Measurements from ENCODE around the gene ROM1.
A peak's percentile ranks its signal among the peaks of the same experiment; 100 is the strongest.

The ROM1 gene

DNA sequence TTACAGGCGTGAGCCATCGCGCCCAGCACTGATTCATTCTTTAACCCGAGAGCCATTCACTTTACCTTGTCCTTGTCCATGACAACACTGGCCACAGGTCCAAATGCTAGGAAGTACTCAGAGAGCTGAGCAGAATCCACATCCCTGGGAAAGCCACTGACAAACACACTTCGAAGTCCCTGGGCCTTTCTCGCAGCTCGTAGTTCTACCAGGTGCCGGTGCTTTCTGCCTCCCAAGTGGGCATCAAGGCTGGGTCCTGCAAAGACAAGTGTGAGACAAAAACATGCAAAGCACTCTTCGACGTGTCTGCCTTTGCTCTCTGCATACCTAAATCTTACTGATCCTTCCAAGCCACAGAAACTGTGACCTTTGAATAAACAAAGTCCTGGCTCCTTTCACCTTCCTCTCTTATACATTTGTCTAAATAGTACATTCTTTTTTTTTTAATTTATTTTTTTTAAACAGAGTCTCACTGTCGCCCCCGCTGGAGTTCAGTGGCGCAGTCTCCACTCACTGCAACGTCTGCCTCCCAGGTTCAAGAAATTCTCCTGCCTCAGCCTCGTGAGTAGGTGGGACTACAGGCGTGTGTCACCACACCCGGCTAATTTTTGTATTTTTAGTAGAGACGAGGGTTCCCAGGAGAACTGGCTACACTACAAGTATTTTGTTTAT, 24.0 kb upstream of the ROM1 start:
- DNase-seq (ENCODE audit: low spot score) = no peak

DNA sequence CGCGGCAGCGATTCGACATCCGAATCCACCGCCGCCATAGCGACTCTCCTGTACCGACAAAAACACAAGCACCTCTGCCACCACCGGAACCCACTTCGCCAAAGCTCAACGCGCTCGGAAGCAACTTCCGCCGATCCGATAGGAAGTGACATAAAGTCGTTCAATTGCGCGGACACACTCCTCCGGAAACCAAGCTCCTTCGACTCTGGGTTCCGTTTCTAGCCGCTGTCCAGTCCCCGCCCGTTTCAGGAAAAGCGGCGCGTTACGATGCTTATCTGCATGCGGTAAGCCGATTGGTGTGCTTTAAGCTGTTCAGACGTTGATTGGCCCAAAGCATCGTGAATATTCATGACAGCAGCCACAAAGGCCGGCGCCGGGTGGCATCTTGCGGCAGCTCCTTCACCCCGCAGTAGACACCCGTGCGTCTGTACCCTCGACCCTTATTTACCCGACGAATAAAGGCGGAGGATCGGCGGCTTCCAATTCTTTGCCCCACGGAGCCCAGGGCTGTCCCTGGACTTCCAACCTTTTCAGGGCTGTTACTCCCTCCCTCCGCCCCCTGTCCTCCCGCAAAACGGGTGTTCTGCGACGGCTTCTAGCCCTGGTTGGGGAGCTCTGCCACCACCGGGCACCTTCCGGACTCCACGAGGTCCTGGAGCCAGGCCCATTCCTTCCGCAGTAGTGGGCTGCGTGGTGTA, 21.5 kb upstream of the ROM1 start, which contains the start of gene TUT1:
Gene TUT1 (minus strand): TSS at position 76 of the 698 bp plus-strand sequence. CDS start 38 bp downstream, at position 38.
- DNase-seq (ENCODE audit: low spot score) = peak; percentile 96

GRCh38 chr11:62592146-62592815, 20.8 kb upstream of the ROM1 start:
- DNase-seq (ENCODE audit: low spot score) = no peak

GRCh38 chr11:62592989-62593421, 20.1 kb upstream of the ROM1 start:
- no peak for DNase-seq (ENCODE audit: low spot score)

- DNase-seq (ENCODE audit: low spot score) = peak; percentile 74
Measured at GRCh38 chr11:62593434-62594044, 19.5 kb upstream of the ROM1 start.

DNA sequence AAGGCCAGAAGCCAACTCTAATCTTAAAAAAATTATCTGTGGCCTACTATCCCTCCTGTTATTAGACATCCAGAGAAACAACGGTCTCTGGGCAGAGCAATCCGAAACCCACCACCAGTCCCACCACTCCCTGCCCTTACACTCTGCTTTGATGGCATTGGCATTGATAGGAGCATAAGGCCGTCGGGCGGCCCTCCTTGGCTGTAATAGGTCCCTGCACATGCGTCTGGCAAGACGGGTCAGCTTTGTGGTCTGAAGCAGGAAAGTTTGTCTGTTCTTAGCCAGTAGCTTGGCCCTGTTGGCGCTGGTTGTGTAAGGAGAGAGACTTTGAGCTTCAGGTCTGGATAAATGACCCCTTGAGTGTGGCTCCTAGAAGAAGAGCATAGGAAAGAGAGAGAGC, 17.9 kb upstream of the ROM1 start:
- no peak for DNase-seq (ENCODE audit: low spot score)

DNA sequence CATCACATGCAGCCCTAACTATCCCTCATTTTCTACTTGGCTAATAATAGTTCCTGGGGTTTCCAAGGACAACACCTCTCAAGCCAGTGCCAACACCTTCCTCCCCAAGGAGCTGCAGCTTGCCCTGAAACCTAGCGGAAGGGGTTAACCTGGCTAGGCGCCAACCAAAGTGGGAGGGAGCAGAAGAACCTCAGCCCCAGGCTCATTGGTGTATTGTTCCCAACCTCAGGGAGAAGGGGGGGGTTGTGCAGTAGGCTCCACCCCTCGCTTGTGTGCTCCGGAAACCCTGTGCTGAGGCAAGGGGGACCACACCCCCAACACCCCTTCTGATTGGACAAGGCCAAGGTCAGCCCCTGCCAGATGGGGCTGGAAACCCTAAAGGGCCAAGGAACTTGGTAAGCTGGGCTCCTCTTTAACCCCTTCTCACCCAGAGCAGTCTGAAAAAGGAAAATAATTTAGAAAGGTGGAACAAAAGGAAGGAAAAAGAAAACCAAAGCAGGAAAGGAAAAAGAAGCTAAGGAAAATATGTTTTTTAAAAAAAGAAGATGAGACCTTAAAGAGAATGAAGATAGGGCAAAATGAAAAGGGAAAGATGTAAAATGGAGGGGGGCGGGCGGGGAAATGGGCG, 13.9 kb upstream of the ROM1 start:
- peak; percentile 99 for DNase-seq (ENCODE audit: low spot score)

DNA sequence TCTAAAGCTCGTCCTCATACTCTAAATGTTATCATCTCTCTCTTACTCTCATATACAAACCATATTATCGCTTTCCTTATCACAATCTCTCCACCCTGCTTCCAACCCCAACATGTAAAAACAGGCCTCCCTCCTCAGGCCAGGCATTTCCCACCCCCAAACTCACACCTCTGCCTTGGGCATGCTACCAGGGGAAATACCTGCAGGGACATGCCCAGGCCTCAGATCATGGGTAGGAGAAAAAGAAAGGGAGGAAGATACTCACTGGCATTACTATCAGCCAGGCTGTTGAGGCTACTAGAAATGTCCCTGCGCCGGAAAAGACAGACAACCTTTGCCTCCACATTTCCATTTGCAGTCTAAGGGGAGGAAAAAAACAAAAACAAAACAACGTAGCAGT, 13.2 kb upstream of the ROM1 start:
- no peak for DNase-seq (ENCODE audit: low spot score)

DNA sequence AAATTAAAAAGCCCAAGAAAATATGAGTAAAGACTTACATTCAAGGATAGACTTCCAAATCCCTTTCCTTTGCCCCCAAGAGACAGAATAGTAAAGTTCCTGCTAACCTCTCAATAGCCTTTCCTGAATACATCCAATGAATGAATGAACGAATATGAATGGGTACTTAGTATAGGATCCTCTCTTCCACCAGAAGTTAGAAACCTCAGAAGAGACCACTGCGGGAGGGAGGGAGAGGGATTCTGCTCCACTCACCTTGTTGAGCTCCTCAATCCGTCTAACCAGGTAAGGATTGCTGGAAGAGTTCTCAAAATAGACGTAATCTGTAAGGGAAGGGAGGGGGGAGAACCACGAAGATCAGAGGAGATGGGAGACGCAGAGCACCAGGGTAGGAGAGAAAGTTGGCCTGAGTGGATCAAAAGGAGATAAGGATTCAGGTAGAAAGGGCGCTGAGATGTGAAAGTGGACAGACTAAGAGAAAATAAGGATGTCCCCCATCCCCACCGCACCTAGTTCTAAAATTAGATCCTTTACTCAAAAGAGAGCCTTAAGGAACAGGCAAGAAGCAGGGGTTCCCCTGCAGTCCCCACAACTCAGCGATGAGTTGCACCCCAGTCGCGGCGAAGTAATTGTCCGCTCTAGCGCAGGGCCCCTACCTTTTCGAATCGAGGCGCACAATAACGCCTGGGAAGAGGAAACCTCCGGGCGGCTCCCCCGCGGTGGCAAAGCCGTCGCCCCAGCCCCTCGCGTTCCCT, 12.5 kb upstream of the ROM1 start:
- DNase-seq (ENCODE audit: low spot score) = no peak

GRCh38 chr11:62601122-62601371, 12.0 kb upstream of the ROM1 start:
- DNase-seq (ENCODE audit: low spot score) = peak; percentile 52

DNA sequence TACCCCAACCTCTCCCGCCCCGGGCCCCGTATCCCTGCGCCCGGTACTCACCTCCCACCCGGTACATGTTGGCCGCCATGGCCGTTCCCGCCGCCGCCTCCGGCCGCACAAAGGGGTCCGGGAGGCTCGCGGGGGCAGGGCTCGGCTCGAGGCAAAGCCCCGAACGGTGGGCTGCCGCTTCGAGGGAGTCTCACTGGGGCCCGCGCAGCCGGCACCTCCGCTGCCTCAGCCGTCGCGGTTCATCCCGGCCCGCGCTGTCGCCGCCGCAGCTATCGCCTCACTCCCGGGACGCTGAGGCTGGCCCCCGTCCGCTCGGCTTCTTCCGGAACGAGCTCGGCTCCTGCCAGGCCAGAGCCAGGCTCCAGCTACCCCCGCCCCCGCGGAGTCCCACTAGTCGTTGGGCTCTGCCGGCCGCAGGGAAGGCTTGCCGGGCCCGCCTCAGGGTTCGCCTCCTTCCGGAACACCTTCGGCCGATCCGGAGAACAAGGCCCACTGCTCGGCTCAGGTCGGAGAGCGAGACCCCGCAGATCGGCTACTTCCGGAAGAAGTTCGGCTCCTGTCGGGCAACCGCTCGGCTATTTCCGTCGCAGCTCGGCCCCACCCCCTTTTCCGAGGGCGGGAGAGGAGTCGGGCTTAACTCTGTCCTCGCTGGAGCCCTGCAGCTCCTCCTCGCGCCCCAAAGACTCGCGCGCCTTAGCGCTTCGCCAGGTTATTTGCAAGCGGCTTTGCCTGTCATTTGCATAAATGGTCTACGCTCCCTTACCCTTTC, 11.5 kb upstream of the ROM1 start, which contains the start of gene MTA2:
Gene MTA2 (minus strand): TSS at position 494 of the 769 bp plus-strand sequence. CDS start 415 bp downstream, at position 79.
- DNase-seq (ENCODE audit: low spot score) = peak; percentile 94

GRCh38 chr11:62602141-62603071, 10.7 kb upstream of the ROM1 start:
- DNase-seq (ENCODE audit: low spot score) = peak; percentile 81

- DNase-seq (ENCODE audit: low spot score) = no peak
Measured at GRCh38 chr11:62603072-62603408, 10.0 kb upstream of the ROM1 start.

DNA sequence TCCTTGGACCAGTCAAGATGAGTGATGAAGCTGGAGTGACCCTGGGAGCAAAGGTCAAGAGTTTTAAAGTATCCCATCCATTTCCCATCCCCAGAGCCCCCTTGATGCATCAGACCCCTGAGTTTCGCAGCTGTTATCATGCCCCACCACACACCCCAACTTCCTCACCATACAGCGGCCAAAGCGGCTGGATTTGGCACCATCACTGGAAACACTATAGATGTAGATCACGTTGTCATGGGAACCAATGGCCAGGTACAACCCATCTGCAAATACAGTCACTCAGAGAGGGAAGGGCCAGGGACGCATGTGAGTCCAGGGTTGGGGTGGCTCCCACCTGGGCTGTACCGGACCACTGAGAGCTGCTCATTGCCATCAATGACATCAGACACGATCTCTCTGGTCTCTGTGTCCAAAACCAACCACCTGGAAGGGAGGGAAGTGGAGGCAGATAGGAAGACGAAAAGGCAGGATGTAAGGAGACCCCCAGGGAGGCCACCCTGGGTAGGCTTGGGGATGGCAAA, 9.2 kb upstream of the ROM1 start:
- DNase-seq (ENCODE audit: low spot score) = no peak

DNA sequence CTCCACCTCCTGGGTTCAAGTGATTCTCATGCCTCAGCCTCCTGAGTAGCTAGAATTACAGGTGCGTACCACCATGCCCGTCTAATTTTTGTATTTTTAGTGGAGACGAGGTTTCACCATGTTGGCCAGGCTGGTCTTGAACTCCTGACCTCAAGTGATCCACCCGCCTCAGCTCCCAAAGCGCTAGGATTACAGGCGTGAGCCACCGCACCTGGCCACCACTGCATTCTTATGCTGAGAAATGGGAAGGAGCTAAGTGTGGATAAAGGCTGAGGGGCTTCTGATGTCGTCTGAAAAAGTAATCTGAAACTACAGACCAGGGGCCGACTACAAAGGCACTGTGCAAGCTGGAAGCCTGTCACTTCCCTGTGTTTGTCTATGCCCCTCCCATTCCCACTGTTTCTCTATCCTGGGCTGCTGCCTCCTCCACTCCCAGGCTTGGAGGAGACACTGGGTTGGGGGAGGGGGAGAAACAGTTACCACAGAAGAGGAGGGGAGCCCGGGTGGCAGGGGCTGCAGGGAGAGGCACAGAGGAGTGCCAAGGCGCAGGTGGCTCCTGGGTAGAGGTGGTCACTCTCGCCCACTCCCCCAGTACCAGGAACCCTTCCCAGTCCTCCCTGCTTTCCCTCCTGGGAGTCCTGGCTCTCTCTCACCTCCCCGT, 8.5 kb upstream of the ROM1 start:
- DNase-seq (ENCODE audit: low spot score) = no peak

GRCh38 chr11:62605467-62605866, 7.6 kb upstream of the ROM1 start:
- DNase-seq (ENCODE audit: low spot score) = no peak

- no peak for DNase-seq (ENCODE audit: low spot score)
Measured at GRCh38 chr11:62605902-62606301, 7.2 kb upstream of the ROM1 start.

- no peak for DNase-seq (ENCODE audit: low spot score)
Measured at GRCh38 chr11:62607714-62608113, 5.3 kb upstream of the ROM1 start.

- no peak for DNase-seq (ENCODE audit: low spot score)
Measured at GRCh38 chr11:62608776-62609175, 4.3 kb upstream of the ROM1 start.

All from hepatic stellate cell (primary cell).